HFFc6 (cell line): ENCODE data around the gene CMIP. TPM values are rescaled to one million over a fixed set of nuclear protein-coding genes. Genes with fewer than 3 reads are reported as not detected.

Source experiments
- DNase-seq: peaks from one replicate; pipeline ENCODE4 v3.0.0-alpha.2; 2018
- H3K27ac Mint-ChIP-seq: 2 replicates; pipeline ENCODE4 v1.8.0; 2020; ENCODE audit warnings: mild to moderate bottlenecking, mixed read lengths
- H3K27me3 Mint-ChIP-seq: 2 replicates; pipeline ENCODE4 v1.8.0; 2021; ENCODE audit warnings: mild to moderate bottlenecking, moderate library complexity, mixed read lengths; ENCODE audit not compliant: insufficient read depth
- H3K36me3 Mint-ChIP-seq: 2 replicates; pipeline ENCODE4 v1.8.0; 2021; ENCODE audit warnings: low read depth, mixed read lengths
- H3K4me1 Mint-ChIP-seq: 2 replicates; pipeline ENCODE4 v1.8.0; 2020; ENCODE audit warnings: low read depth, mixed read lengths
- H3K4me3 Mint-ChIP-seq: 2 replicates; pipeline ENCODE4 v1.8.0; 2020; ENCODE audit warnings: mild to moderate bottlenecking, moderate library complexity, mixed read lengths
- H3K9me3 Mint-ChIP-seq: 2 replicates; pipeline ENCODE4 v1.8.0; 2020; ENCODE audit warnings: mild to moderate bottlenecking, mixed read lengths
- total RNA-seq, 6 experiments: library from RNA; stranded (reverse); fragmentation: NEBNext Ultra II Directional; extraction: Animal tissue kit (Norgen Biotek cat#: 25700); gene quantifications; 2 replicates in 1 of 6; 3 replicates in 5 of 6; pipeline ENCODE4 v1.2.3, GENCODE V29; 2021
- TF ChIP-seq, protein P1 (sequence below): fragments of 200-600 bp; sonication (generic); IDR thresholded peaks from 2 replicates; pipeline ENCODE4 v1.5.0; 2021; ENCODE audit warnings: antibody characterized with exemption, mild to moderate bottlenecking

CMIP gene
- total RNA-seq, 6 experiments from 2014 or later = 35.9 to 48.0 (median 43.5) TPM

DNA sequence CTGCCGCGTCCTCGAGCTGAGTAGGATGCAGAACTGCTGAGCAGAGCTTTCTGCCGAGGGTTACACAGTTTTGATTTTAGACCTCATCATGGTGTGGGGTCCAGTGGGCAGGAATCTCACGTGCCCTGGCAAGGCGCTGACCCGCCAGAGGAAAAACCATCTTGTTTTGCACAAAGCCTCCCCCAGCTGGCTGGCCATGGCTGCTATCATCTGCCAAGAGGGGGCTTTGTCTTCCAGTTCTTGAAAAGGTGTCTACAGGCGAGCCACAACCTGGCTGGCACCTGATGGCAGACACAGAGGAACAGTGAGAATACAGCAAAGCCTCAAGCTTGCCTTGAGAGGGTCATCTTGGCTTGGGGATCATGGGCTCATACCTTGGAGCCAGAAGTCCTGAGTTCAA lies 118.3 kb downstream of the CMIP start:
- Mint-ChIP-seq H3K4me1 (peaks cover 43% of the 10 kb centered on the region), H3K27me3 (peaks cover 4% of the 10 kb centered on the region; the same call in 1 of the 2 replicates), H3K27ac (no peak overlapping the region), H3K4me3 (no peak overlapping the region), H3K9me3 (no peaks in the 10 kb centered on the region), H3K36me3 (peaks cover 6% of the 10 kb centered on the region)
- TF ChIP-seq, protein P1, sequence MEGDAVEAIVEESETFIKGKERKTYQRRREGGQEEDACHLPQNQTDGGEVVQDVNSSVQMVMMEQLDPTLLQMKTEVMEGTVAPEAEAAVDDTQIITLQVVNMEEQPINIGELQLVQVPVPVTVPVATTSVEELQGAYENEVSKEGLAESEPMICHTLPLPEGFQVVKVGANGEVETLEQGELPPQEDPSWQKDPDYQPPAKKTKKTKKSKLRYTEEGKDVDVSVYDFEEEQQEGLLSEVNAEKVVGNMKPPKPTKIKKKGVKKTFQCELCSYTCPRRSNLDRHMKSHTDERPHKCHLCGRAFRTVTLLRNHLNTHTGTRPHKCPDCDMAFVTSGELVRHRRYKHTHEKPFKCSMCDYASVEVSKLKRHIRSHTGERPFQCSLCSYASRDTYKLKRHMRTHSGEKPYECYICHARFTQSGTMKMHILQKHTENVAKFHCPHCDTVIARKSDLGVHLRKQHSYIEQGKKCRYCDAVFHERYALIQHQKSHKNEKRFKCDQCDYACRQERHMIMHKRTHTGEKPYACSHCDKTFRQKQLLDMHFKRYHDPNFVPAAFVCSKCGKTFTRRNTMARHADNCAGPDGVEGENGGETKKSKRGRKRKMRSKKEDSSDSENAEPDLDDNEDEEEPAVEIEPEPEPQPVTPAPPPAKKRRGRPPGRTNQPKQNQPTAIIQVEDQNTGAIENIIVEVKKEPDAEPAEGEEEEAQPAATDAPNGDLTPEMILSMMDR = no peak
- DNase-seq = no peak

DNA sequence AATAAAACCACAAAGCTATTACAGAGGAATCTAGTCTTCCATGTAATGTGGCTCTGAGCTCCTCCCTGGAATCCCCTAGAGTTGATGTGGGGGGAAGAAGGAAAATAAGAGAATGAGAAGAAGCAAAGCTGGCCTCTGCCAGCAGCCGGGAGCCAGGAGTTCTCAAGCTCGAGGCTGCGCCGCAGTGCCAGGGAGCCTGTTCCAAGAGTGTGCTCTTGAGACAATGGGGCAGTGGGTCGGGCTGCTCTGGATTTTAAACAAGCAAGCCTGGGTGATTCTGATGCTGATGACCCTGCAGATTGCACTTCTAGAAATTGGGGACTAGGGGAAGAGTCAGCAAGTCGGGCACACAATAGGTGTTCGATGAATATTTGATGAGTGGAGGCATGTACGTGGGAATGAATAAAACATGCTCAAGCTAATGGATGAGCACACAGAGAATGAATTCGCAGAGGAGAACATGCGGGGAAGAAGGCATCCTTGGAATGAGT lies 119.9 kb downstream of the CMIP start:
- peaks cover 4% of the 10 kb centered on the region; the same call in 1 of the 2 replicates for H3K27me3 Mint-ChIP-seq
- H3K9me3 Mint-ChIP-seq = no peaks in the 10 kb centered on the region
- peaks cover 6% of the 10 kb centered on the region for H3K36me3 Mint-ChIP-seq
- DNase-seq = no peak
- no peak overlapping the region for H3K27ac Mint-ChIP-seq
- no peak overlapping the region for H3K4me3 Mint-ChIP-seq
- TF ChIP-seq, protein P1 = no peak
- H3K4me1 Mint-ChIP-seq = peaks cover 59% of the 10 kb centered on the region

DNA sequence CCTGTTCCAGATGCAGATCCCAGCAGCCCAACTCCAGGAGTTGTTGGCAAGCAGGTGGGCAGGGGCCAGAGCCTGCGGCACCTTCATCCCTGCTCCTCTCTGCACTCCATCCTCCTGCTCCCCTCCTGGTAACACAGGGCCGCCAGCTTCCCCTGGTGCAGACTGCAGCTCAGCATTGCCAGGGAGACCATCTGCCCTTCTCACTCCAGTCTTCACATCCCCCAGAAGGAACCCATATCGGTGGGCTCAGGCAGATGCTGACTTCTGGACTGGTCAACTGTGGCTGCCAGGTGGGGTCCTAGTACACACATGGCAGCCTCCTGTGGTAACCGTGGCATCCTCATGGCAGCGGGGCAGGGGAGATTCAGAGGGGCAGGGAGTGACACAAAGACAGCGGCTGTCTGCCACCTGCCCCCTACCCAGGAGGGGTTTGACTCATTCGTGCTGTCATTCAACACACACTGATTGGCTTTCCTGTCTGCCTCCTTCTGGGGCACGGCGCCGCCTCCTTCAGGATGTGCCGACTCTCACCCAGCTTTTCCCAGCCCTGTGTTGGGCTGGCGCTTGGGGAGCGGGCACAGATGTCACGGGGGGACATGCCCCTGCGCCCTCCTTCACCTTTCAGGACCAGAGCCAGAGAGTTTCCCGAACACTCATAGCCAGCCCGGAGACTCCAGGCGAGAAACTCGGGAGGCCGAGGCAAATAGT lies 120.9 kb downstream of the CMIP start:
- H3K36me3 Mint-ChIP-seq = peaks cover 6% of the 10 kb centered on the region
- TF ChIP-seq, protein P1 = no peak
- H3K4me3 Mint-ChIP-seq = no peak overlapping the region
- no peaks in the 10 kb centered on the region for H3K9me3 Mint-ChIP-seq
- no peak overlapping the region for H3K27ac Mint-ChIP-seq
- peaks cover 4% of the 10 kb centered on the region; the same call in 1 of the 2 replicates for H3K27me3 Mint-ChIP-seq
- H3K4me1 Mint-ChIP-seq = peaks cover 57% of the 10 kb centered on the region
- no peak for DNase-seq

DNA sequence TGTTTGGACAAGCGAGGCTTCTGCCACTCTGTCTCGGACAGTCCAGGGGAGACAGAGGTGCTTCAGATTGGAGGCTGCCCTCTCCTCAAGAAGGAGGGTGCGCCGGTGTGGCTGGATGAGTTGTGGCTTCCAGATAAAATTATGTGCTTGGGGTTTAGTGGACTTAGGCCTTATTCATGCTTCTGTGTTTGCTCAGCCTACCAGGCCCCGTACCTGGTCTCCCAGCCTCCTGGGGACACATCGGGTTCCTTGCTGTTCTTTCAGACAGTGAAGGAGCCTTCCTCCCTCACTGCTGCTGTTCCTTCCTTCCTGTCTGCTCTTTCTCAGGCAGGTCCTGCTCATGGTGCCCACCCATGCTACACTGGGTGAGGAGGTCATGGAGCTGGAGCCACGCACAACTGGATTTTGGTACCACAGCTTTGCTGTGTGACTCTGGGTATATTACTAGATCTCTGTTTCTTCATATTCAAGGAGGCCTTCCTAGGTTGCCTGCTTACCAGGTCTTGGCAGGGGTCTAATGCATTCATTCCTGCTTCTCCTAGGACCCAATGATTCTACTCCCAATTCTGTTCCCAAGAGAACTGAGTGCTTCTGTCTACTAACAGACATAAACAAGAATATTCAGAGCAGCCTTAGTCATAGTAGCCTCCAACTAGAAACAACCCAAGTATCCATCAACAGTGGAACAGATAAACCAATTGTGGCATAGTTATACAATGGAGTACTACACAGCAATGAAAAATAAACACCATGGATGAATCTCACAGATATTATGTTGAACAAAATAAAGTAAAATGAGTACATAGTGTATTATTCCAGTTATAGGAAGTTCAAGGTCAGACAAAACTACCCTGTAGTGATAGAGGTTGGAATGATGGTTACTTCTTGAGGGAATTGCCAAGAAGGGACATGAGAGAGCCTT lies 121.7 kb downstream of the CMIP start:
- Mint-ChIP-seq H3K4me1 (peaks cover 48% of the 10 kb centered on the region), H3K9me3 (no peaks in the 10 kb centered on the region), H3K27me3 (peaks cover 4% of the 10 kb centered on the region; the same call in 1 of the 2 replicates), H3K36me3 (peaks cover 6% of the 10 kb centered on the region), H3K27ac (peak overlapping the region; percentile 66), H3K4me3 (no peak overlapping the region)
- no peak for DNase-seq
- TF ChIP-seq, protein P1 = no peak

DNA sequence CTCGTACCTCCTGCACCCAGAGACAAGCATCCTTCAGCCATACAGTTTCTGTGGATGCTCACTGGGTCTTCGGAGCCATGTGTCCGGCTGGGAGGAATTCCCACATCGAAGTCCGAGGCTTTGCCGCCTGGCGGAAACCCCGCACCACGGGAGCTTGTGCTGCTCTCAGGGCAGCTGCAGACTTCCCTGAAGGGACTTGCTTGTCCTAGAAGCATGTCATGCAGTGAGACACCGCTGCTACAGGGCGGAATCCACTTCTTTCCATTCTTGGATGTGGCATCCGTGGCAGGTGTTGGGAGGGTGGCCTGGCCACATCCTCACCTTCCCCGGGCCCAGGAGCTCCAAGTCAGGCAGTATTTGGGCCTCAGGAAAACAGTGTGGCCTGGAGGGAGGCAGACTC lies 122.5 kb downstream of the CMIP start:
- Mint-ChIP-seq H3K4me1 (peaks cover 41% of the 10 kb centered on the region), H3K27me3 (peaks cover 4% of the 10 kb centered on the region; the same call in 1 of the 2 replicates), H3K9me3 (no peaks in the 10 kb centered on the region), H3K4me3 (no peak overlapping the region), H3K36me3 (peaks cover 6% of the 10 kb centered on the region), H3K27ac (no peak overlapping the region)
- TF ChIP-seq, protein P1 = no peak
- DNase-seq = no peak
